Fibroblast of skin of back (primary cell): ENCODE data around the gene CACNA1G.
A peak's percentile ranks its signal among the peaks of the same experiment; 100 is the strongest.

Experiments
- DNase-seq: peaks from one replicate; pipeline ENCODE4 v3.0.0-alpha.2; 2013

The CACNA1G gene

GRCh38 chr17:50634224-50634914 is 73.9 kb downstream of the CACNA1G start, which contains the start of gene ABCC3:
Gene ABCC3, plus strand, starts transcription at chr17:50634881. Its CDS starts 56 bp downstream, at chr17:50634937.
- peak; percentile 31 for DNase-seq

- no peak for DNase-seq
Measured at GRCh38 chr17:50634915-50635731, 74.6 kb downstream of the CACNA1G start.

- no peak for DNase-seq
Measured at GRCh38 chr17:50635732-50635981, 75.1 kb downstream of the CACNA1G start.

GRCh38 chr17:50635982-50636803 is 75.7 kb downstream of the CACNA1G start:
- no peak for DNase-seq

GRCh38 chr17:50636804-50637195 is 76.3 kb downstream of the CACNA1G start:
- no peak for DNase-seq

GRCh38 chr17:50637829-50638605 is 77.5 kb downstream of the CACNA1G start:
- no peak for DNase-seq

- DNase-seq: peak; percentile 83
Measured at GRCh38 chr17:50638606-50638965, 78.1 kb downstream of the CACNA1G start.

- peak; percentile 98 for DNase-seq
Measured at GRCh38 chr17:50638966-50639713, 78.6 kb downstream of the CACNA1G start.

GRCh38 chr17:50640686-50641351 is 80.3 kb downstream of the CACNA1G start:
- peak; percentile 45 for DNase-seq

- DNase-seq: no peak
Measured at GRCh38 chr17:50641357-50641756, 80.8 kb downstream of the CACNA1G start.

GRCh38 chr17:50642071-50642721 is 81.7 kb downstream of the CACNA1G start:
- DNase-seq: no peak

GRCh38 chr17:50642722-50643656 is 82.5 kb downstream of the CACNA1G start:
- DNase-seq: no peak

GRCh38 chr17:50645748-50646682 is 85.5 kb downstream of the CACNA1G start:
- DNase-seq: no peak

GRCh38 chr17:50647187-50647586 is 86.7 kb downstream of the CACNA1G start:
- DNase-seq: no peak

- peak; percentile 26 for DNase-seq
Measured at GRCh38 chr17:50649042-50649908, 88.8 kb downstream of the CACNA1G start.

GRCh38 chr17:50651661-50652060 is 91.1 kb downstream of the CACNA1G start:
- DNase-seq: no peak

GRCh38 chr17:50653738-50654137 is 93.2 kb downstream of the CACNA1G start:
- no peak for DNase-seq
